Measurements from ENCODE around the gene KCTD15. TPM values are rescaled to one million over a fixed set of nuclear protein-coding genes. Genes with fewer than 3 reads are reported as not detected.

KCTD15 gene
- total RNA-seq, 1 experiment from 2014 or later: 59.9 TPM

GRCh38 chr19:33804021-33804799 is 7.5 kb downstream of the KCTD15 start:
- no peak for DNase-seq
- Histone ChIP-seq H3T11ph (ENCODE audit: low read length) (no peak overlapping the region), H3K27ac (ENCODE audit: insufficient read length, low read depth, low read length) (no peak overlapping the region), H4K20me1 (ENCODE audit: control insufficient read depth, insufficient read depth, insufficient read length) (peaks cover 2% of the 10 kb centered on the region), H2BK15ac (ENCODE audit: low read depth, low read length) (no peak overlapping the region), H3K18ac (ENCODE audit: insufficient read length, low read depth, low read length) (no peak overlapping the region), H3K79me2 (ENCODE audit: insufficient read depth, low read length) (no peaks in the 10 kb centered on the region), H4K8ac (replicated peaks; ENCODE audit: insufficient read length, low read depth, low read length) (no peak overlapping the region), H3K4me2 (ENCODE audit: insufficient read depth, insufficient read length, low read length) (no peak overlapping the region), H2AK5ac (ENCODE audit: insufficient read length, low read length) (no peak overlapping the region), H3K14ac (ENCODE audit: insufficient read depth, low read length) (no peak overlapping the region), H3K4ac (ENCODE audit: low read depth, low read length) (no peak overlapping the region), H3K4me1 (ENCODE audit: insufficient read depth, low read length) (peaks cover 3% of the 10 kb centered on the region; the same call in 1 of the 2 replicates), H3K9me3 (ENCODE audit: control insufficient read depth, low read depth, low read length) (no peaks in the 10 kb centered on the region), H2BK12ac (ENCODE audit: insufficient read length, low read depth, low read length) (no peak overlapping the region), H2BK120ac (ENCODE audit: low read depth, low read length, poor library complexity, severe bottlenecking) (no peak overlapping the region), H3K9ac (ENCODE audit: extremely low read depth, insufficient read length, low read length) (no peak overlapping the region), H4K5ac (ENCODE audit: insufficient read length, low read depth, low read length) (no peak overlapping the region), H3K79me1 (ENCODE audit: insufficient read depth, low read depth, low read length, poor library complexity, severe bottlenecking) (no peaks in the 10 kb centered on the region), H2BK20ac (ENCODE audit: low read depth, low read length, poor library complexity, severe bottlenecking) (no peak overlapping the region), H3K23me2 (ENCODE audit: insufficient read length, low read depth, low read length, poor library complexity, severe bottlenecking) (no peaks in the 10 kb centered on the region), H3K23ac (ENCODE audit: insufficient read length, low read depth, low read length) (no peak overlapping the region), H4K91ac (ENCODE audit: insufficient read length, low read depth, low read length) (no peak overlapping the region), H3K27me3 (ENCODE audit: insufficient read depth, low read length) (no peaks in the 10 kb centered on the region), H2AFZ (ENCODE audit: low read length) (no peak overlapping the region), H3K56ac (ENCODE audit: insufficient read length, low read depth, low read length) (no peak overlapping the region), H2BK5ac (ENCODE audit: insufficient read length, low read length) (no peak overlapping the region)
- no CpG with 5 or more reads among the region's 10 CpGs for WGBS (ENCODE audit: extremely low coverage, insufficient read length, low lambda C conversion rate)
- peaks cover 29 to 90% (median 74%) of the 10 kb centered on the region in 3 experiments; a peak in 6 of 7 replicates for H3K36me3 Mint-ChIP-seq (ENCODE audit: insufficient read depth in 1 of 3, low read depth in 3 of 3)
- no peak overlapping the region for H3K4me3 Mint-ChIP-seq
- H3K27ac Mint-ChIP-seq: no peak overlapping the region; a peak in 1 of 7 replicates
- H3K4me1 Mint-ChIP-seq: peaks cover 12 to 19% of the 10 kb centered on the region in 2 experiments
- no peaks in the 10 kb centered on the region for H3K27me3 Mint-ChIP-seq (ENCODE audit: low read depth)
- no peaks in the 10 kb centered on the region for H3K9me3 Mint-ChIP-seq
- no peak for TF ChIP-seq CTCF (conservative IDR thresholded peaks at IDR 0.05)

Measured in H9 (cell line).